ENCODE measurements around the gene SOWAHA. TPM values are rescaled to one million over a fixed set of nuclear protein-coding genes. Genes with fewer than 3 reads are reported as not detected.
"Not testable (repeated sequence)": the region's sequence is repeated elsewhere in the genome, so short reads cannot be mapped to it uniquely, and the experiment has no call there.

SOWAHA gene
- total and polyA plus RNA-seq, 4 donors: 0.06 to 0.98 (median 0.12) TPM

DNA sequence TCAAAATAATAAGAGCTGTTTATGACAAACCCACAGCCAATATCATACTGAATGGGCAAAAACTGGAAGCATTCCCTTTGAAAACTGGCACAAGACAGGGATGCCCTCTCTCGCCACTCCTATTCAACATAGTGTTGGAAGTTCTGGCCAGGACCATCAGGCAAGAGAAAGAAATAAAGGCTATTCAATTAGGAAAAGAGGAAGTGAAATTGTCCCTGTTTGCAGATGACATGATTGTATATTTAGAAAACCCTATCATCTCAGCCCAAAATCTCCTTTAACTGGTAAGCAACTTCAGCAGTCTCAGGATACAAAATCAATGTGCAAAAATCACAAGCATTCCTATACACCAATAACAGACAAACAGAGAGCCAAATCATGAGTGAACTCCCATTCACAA, 8.9 kb upstream of the SOWAHA start:
- 89 to 100% methylated on average over 1 of the region's 1 CpG for WGBS, 2 donors
- H3K27me3 ChIP-seq (ENCODE audit: control insufficient read depth in 3 of 3, insufficient read depth in 3 of 3, low read length in 2 of 3): peaks cover 0 to 10% (median 4%) of the 10 kb centered on the region in 3 donors
- ATAC-seq (ENCODE audit: insufficient read depth, low FRiP score); H3K9me3 ChIP-seq (ENCODE audit: control insufficient read depth in 4 of 4, insufficient read depth in 3 of 4, low read length in 3 of 4); H3K27ac ChIP-seq (ENCODE audit: low read depth in 1 of 2, low read length in 1 of 2); DNase-seq; H3K36me3 ChIP-seq (ENCODE audit: control insufficient read depth in 4 of 4, insufficient read depth in 4 of 4, low read length in 4 of 4); H3K4me3 ChIP-seq; H3K4me1 ChIP-seq (ENCODE audit: control insufficient read depth in 5 of 5, insufficient read depth in 5 of 5, low read length in 5 of 5); H3K9ac ChIP-seq (ENCODE audit: insufficient read depth in 1 of 2, low read length in 2 of 2): not testable (repeated sequence)

- H3K36me3 ChIP-seq (ENCODE audit: control insufficient read depth in 4 of 4, insufficient read depth in 4 of 4, low read length in 4 of 4); H3K4me3 ChIP-seq; H3K9ac ChIP-seq (ENCODE audit: insufficient read depth in 1 of 2, low read length in 2 of 2); H3K27ac ChIP-seq (ENCODE audit: low read depth in 1 of 2, low read length in 1 of 2); DNase-seq; ATAC-seq (ENCODE audit: insufficient read depth, low FRiP score); H3K4me1 ChIP-seq (ENCODE audit: control insufficient read depth in 5 of 5, insufficient read depth in 5 of 5, low read length in 5 of 5); H3K9me3 ChIP-seq (ENCODE audit: control insufficient read depth in 4 of 4, insufficient read depth in 3 of 4, low read length in 3 of 4): not testable (repeated sequence)
- WGBS, 2 donors: 94 to 97% methylated on average over 6 of the region's 6 CpGs
- H3K27me3 ChIP-seq (ENCODE audit: control insufficient read depth in 3 of 3, insufficient read depth in 3 of 3, low read length in 2 of 3): peaks cover 0 to 15% (median 9%) of the 10 kb centered on the region in 3 donors
Measured at GRCh38 chr5:132805872-132806271, 7.2 kb upstream of the SOWAHA start.

GRCh38 chr5:132806804-132807162, 6.3 kb upstream of the SOWAHA start:
- not testable (repeated sequence) for ATAC-seq (ENCODE audit: insufficient read depth, low FRiP score); H3K4me1 ChIP-seq (ENCODE audit: control insufficient read depth in 5 of 5, insufficient read depth in 5 of 5, low read length in 5 of 5); H3K36me3 ChIP-seq (ENCODE audit: control insufficient read depth in 4 of 4, insufficient read depth in 4 of 4, low read length in 4 of 4); H3K27ac ChIP-seq (ENCODE audit: low read depth in 1 of 2, low read length in 1 of 2); H3K9me3 ChIP-seq (ENCODE audit: control insufficient read depth in 4 of 4, insufficient read depth in 3 of 4, low read length in 3 of 4); DNase-seq; H3K4me3 ChIP-seq; H3K9ac ChIP-seq (ENCODE audit: insufficient read depth in 1 of 2, low read length in 2 of 2)
- WGBS, 2 donors: 94 to 97% methylated on average over 12 of the region's 12 CpGs
- H3K27me3 ChIP-seq (ENCODE audit: control insufficient read depth in 3 of 3, insufficient read depth in 3 of 3, low read length in 2 of 3): peaks cover 0 to 23% (median 16%) of the 10 kb centered on the region in 3 donors

DNA sequence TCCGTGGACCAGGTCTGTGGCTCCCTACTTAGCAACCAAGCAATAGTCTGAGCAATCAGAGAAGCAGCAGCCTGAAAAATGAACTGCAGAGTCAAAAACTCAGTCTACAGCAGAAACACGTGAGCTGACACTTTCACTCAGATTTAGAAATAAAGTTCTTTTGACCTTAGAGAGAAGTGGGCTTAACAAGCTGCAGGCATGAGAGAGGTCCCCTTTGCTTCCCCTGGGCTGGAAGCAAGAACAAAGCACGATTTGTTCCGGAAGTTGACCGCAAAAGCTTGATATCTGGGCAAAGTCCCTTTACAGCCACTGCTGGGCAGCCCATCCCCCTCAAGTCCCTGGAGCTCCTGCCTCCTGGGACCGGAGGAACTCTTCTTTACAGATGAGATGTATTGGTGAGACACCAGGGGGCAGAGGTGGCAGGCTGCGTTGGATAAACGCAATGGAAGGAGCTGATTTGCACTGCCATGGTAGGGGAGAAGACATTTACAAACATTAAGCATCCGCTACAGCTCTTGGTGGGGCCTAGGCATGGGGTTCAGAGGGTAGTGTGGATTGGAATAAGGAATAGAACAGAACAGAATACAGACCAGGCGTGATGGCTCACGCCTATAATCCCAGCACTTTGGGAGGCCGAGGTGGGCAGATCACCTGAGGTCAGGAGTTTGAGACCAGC, 5.8 kb upstream of the SOWAHA start:
- no peak overlapping the region for H3K9ac ChIP-seq (ENCODE audit: insufficient read depth in 1 of 2, low read length in 2 of 2)
- H3K4me3 ChIP-seq: no peak overlapping the region
- H3K27me3 ChIP-seq (ENCODE audit: control insufficient read depth in 3 of 3, insufficient read depth in 3 of 3, low read length in 2 of 3): peaks cover 0 to 24% (median 22%) of the 10 kb centered on the region in 3 donors
- DNase-seq: peak in 2 of 3 donors; percentile 49 to 52
- WGBS, 2 donors: 60% methylated on average over 12 of the region's 12 CpGs
- H3K27ac ChIP-seq (ENCODE audit: low read depth in 1 of 2, low read length in 1 of 2): no peak overlapping the region
- TF ChIP-seq, protein P1, sequence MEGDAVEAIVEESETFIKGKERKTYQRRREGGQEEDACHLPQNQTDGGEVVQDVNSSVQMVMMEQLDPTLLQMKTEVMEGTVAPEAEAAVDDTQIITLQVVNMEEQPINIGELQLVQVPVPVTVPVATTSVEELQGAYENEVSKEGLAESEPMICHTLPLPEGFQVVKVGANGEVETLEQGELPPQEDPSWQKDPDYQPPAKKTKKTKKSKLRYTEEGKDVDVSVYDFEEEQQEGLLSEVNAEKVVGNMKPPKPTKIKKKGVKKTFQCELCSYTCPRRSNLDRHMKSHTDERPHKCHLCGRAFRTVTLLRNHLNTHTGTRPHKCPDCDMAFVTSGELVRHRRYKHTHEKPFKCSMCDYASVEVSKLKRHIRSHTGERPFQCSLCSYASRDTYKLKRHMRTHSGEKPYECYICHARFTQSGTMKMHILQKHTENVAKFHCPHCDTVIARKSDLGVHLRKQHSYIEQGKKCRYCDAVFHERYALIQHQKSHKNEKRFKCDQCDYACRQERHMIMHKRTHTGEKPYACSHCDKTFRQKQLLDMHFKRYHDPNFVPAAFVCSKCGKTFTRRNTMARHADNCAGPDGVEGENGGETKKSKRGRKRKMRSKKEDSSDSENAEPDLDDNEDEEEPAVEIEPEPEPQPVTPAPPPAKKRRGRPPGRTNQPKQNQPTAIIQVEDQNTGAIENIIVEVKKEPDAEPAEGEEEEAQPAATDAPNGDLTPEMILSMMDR (IDR thresholded peaks at IDR 0.05; ENCODE audit: control extremely low read depth, extremely low read depth): no peak
- no peaks in the 10 kb centered on the region for H3K4me1 ChIP-seq (ENCODE audit: control insufficient read depth in 5 of 5, insufficient read depth in 5 of 5, low read length in 5 of 5)
- ATAC-seq (ENCODE audit: insufficient read depth, low FRiP score): no peak
- no peaks in the 10 kb centered on the region for H3K36me3 ChIP-seq (ENCODE audit: control insufficient read depth in 4 of 4, insufficient read depth in 4 of 4, low read length in 4 of 4)
- no peaks in the 10 kb centered on the region for H3K9me3 ChIP-seq (ENCODE audit: control insufficient read depth in 4 of 4, insufficient read depth in 3 of 4, low read length in 3 of 4)

GRCh38 chr5:132808448-132808847, 4.7 kb upstream of the SOWAHA start:
- no peak overlapping the region for H3K27ac ChIP-seq (ENCODE audit: low read depth in 1 of 2, low read length in 1 of 2)
- TF ChIP-seq, protein P1 (IDR thresholded peaks at IDR 0.05; ENCODE audit: control extremely low read depth, extremely low read depth): no peak
- no peak overlapping the region for H3K4me3 ChIP-seq
- ATAC-seq (ENCODE audit: insufficient read depth, low FRiP score) (no peak), DNase-seq (no peak)
- peaks cover 0 to 3% (median 0%) of the 10 kb centered on the region in 5 donors for H3K4me1 ChIP-seq (ENCODE audit: control insufficient read depth in 5 of 5, insufficient read depth in 5 of 5, low read length in 5 of 5)
- H3K9ac ChIP-seq (ENCODE audit: insufficient read depth in 1 of 2, low read length in 2 of 2): no peak overlapping the region
- whole genome bisulfite sequencing, 2 donors: 55 to 78% methylated on average over 2 of the region's 2 CpGs
- H3K9me3 ChIP-seq (ENCODE audit: control insufficient read depth in 4 of 4, insufficient read depth in 3 of 4, low read length in 3 of 4): no peaks in the 10 kb centered on the region
- no peaks in the 10 kb centered on the region for H3K36me3 ChIP-seq (ENCODE audit: control insufficient read depth in 4 of 4, insufficient read depth in 4 of 4, low read length in 4 of 4)
- peaks cover 0 to 27% (median 24%) of the 10 kb centered on the region in 3 donors for H3K27me3 ChIP-seq (ENCODE audit: control insufficient read depth in 3 of 3, insufficient read depth in 3 of 3, low read length in 2 of 3)
